Activated CD8-positive, alpha-beta memory T cell treated with anti-CD3 and anti-CD28 coated beads for 36 hours (primary cell): ENCODE data around the gene OR2A12. TPM values are rescaled to one million over a fixed set of nuclear protein-coding genes. Genes with fewer than 3 reads are reported as not detected.
"Not testable (repeated sequence)": the region's sequence is repeated elsewhere in the genome, so short reads cannot be mapped to it uniquely, and the experiment has no call there.

Source experiments
- CTCF ChIA-PET: fragments of 350-600 bp; sonication (Branson Sonifier 250); formaldehyde crosslinking; loops from one replicate; lab custom pipeline; 2021; ENCODE audit warnings: antibody characterized with exemption; lab: Charles Lee
- POLR2A ChIA-PET: fragments of 350-600 bp; sonication (Branson Sonifier 250); formaldehyde crosslinking; loops from one replicate; lab custom pipeline; 2021; ENCODE audit warnings: antibody characterized with exemption; lab: Charles Lee
- total RNA-seq, 2 experiments: library from RNA; stranded (reverse); gene quantifications; one replicate each; pipeline ENCODE4 v1.2.3, GENCODE V29; 2021

OR2A12 gene
- total RNA-seq, 2 experiments from 2014 or later = not detected

GRCh38 chr7:144110272-144110671 is 24.2 kb downstream of the OR2A12 start:
- ChIA-PET CTCF (no interaction called here), POLR2A (no interaction called here)

DNA sequence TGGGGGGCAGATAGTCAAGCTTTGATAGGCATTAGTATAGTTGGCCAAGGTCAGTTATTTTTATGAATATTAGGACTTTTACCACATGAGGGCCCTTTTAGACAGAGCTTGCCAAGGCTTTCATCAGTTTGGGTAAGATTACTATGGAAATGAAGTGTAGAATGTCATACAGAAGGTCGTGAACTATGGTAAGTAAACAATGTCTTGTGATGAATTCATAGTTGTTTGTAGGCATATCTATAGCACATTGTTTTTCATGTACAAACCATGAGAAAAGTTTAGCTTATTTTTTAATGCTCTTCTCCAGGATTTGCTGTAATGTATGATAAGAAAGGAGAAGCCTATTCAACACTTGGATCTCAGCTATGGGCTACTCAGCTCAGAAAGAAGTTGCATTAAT is 27.6 kb downstream of the OR2A12 start:
- ChIA-PET CTCF (no interaction called here), POLR2A (no interaction called here)

- CTCF ChIA-PET = no interaction called here
- POLR2A ChIA-PET = no interaction called here
These were observed 32.3 kb downstream of the OR2A12 start for GRCh38 chr7:144118341-144118740.

DNA sequence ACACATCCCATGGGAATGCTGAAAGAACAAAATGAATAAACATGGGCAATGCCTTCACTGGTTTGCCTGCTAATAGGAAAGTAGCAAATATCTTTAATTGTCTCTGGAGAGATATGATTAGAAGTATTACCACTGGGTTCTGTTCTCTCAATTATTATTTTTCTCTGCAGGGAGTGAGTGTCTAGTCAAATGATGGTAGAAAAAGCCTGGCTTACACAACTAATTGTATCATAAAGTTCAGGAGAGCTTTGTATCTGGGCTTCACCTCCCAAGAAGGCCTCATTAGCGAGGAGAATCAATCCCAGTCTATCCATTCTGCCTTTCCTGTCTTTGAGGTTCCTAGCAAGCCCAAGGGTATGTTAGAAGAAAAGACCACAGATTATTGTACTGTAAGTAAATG is 36.8 kb downstream of the OR2A12 start, which contains the start of gene OR2A14:
Gene OR2A14, plus strand, starts transcription at position 301 of the 400 bp plus-strand sequence. CDS start 5,937 bp downstream, outside the sequence.
- POLR2A ChIA-PET = no interaction called here
- CTCF ChIA-PET = no interaction called here

GRCh38 chr7:144127714-144128334 is 41.7 kb downstream of the OR2A12 start:
- POLR2A ChIA-PET = no interaction called here
- CTCF ChIA-PET = interaction anchor here (0.5 to 1.2 kb wide), 4 partner anchors 227 to 821 kb away, joined by 3 to 5 read pairs (median 3); no protein-coding TSS in a partner anchor

DNA sequence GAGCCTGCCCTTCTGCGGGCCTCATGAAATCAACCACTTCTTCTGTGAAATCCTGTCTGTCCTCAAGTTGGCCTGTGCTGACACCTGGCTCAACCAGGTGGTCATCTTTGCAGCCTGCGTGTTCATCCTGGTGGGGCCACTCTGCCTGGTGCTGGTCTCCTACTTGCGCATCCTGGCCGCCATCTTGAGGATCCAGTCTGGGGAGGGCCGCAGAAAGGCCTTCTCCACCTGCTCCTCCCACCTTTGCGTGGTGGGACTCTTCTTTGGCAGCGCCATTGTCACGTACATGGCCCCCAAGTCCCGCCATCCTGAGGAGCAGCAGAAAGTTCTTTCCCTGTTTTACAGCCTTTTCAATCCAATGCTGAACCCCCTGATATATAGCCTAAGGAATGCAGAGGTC is 43.5 kb downstream of the OR2A12 start:
- POLR2A ChIA-PET, CTCF ChIA-PET: not testable (repeated sequence)

DNA sequence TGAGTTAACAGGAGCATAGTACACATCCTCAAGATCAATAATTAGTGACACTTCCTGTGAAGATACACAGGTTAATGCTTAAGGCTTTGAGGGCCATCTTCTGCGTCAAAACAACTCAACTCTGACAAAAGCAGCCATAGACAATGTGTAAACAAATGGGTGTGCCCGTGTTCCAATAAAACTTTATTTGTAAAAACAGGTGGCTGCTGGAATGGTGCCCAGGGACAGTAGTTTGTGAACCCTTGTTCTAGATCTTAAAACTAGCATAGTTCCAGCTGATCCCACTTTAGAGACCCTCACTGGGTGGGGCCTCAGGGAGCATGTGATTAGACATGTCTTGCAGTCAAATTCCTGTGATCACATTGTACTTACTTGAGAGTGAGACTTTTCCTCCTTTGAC is 44.7 kb downstream of the OR2A12 start:
- ChIA-PET POLR2A (no interaction called here), CTCF (no interaction called here)

DNA sequence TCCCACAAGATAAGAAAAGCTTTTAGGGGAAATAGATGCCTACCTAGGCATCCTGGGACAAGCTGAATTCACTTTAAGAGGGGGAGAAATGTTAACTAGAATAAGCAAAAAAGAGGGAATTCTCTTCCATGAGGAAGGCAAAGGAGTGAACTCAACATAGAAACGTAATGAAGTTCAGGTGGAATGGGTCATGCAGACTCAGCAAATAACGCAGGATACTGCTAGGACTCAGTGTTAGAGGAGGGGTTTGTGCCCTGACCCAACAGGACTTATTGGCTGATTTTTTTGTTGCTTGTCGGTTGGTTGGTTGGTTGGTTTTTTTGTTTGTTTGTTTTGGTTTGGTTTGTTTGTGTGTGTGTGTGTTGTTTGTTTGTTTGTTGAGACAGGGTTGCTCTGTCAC is 46.2 kb downstream of the OR2A12 start:
- CTCF ChIA-PET = no interaction called here
- POLR2A ChIA-PET = no interaction called here

GRCh38 chr7:144133307-144133706 is 47.2 kb downstream of the OR2A12 start:
- POLR2A ChIA-PET = no interaction called here
- CTCF ChIA-PET = no interaction called here

GRCh38 chr7:144134116-144134515 is 48.0 kb downstream of the OR2A12 start:
- POLR2A ChIA-PET = no interaction called here
- CTCF ChIA-PET = no interaction called here

- CTCF ChIA-PET = no interaction called here
- POLR2A ChIA-PET = no interaction called here
These were observed 51.4 kb downstream of the OR2A12 start for GRCh38 chr7:144137501-144137900.

- CTCF ChIA-PET = no interaction called here
- POLR2A ChIA-PET = no interaction called here
These were observed 56.1 kb downstream of the OR2A12 start for GRCh38 chr7:144142187-144142586.

GRCh38 chr7:144144426-144144825 is 58.3 kb downstream of the OR2A12 start:
- ChIA-PET POLR2A (no interaction called here), CTCF (no interaction called here)

- ChIA-PET POLR2A (no interaction called here), CTCF (no interaction called here)
These were observed 62.2 kb downstream of the OR2A12 start for GRCh38 chr7:144148224-144148827.

Other genes starting within 250 kb of the OR2A12 start
- 10 to 100 TPM; 10.4 to 11.2 TPM for gene TCAF1, start 184.1 kb upstream of the OR2A12 start, total RNA-seq
- not detected for gene OR2F2, start 151.0 kb upstream of the OR2A12 start, total RNA-seq
- gene OR2F1, start 131.4 kb upstream of the OR2A12 start, total RNA-seq = not detected
- not detected for gene OR6B1, start 86.0 kb upstream of the OR2A12 start, total RNA-seq
- not detected for gene OR2A5, start 37.3 kb upstream of the OR2A12 start, total RNA-seq
- not detected for gene OR2A25, start 16.5 kb upstream of the OR2A12 start, total RNA-seq
- gene OR2A2, start 23.3 kb downstream of the OR2A12 start, total RNA-seq = not detected
- not detected for gene OR2A14, start 36.9 kb downstream of the OR2A12 start, total RNA-seq
- gene CTAGE4, start 97.2 kb downstream of the OR2A12 start, total RNA-seq = 1 to 10 TPM; 1.2 to 2.0 TPM
- gene ARHGEF35, start 109.6 kb downstream of the OR2A12 start, total RNA-seq = 1 to 10 TPM; 4.8 to 4.9 TPM
- gene OR2A42, start 153.3 kb downstream of the OR2A12 start, total RNA-seq = not detected
- gene OR2A7, start 178.5 kb downstream of the OR2A12 start, total RNA-seq = 1 to 10 TPM; 1.0 to 1.2 TPM
- gene CTAGE8, start 183.0 kb downstream of the OR2A12 start, total RNA-seq = under 1 TPM in 1 of 2 experiments, not detected in 1; 0.78 TPM
- not detected for gene OR2A1, start 226.1 kb downstream of the OR2A12 start, total RNA-seq